H7 (cell line): ENCODE data around the gene PARD3. TPM values are rescaled to one million over a fixed set of nuclear protein-coding genes. Genes with fewer than 3 reads are reported as not detected.
"Not testable (repeated sequence)": the region's sequence is repeated elsewhere in the genome, so short reads cannot be mapped to it uniquely, and the experiment has no call there.

Source experiments
- DNase-seq: peaks from one replicate; pipeline ENCODE4 v3.0.0; 2012
- H3K27me3 ChIP-seq: 2 replicates; pipeline ENCODE4 v1.6.0; 2011; ENCODE audit warnings: mild to moderate bottlenecking, low read length; ENCODE audit not compliant: control insufficient read depth, insufficient read depth
- H3K36me3 ChIP-seq: replicated peaks from 2 replicates; pipeline ENCODE4 v1.5.1; 2011; ENCODE audit warnings: low read length; ENCODE audit not compliant: control insufficient read depth, insufficient read depth
- H3K4me3 ChIP-seq: 2 replicates; pipeline ENCODE4 v1.5.1; 2011; ENCODE audit warnings: low read depth, mild to moderate bottlenecking, control low read depth, low read length, moderate library complexity; ENCODE audit not compliant: insufficient read depth
- total RNA-seq: library from RNA; depleted of rRNA; stranded (reverse); fragments of >200 nt; shearing (Covaris generic); gene quantifications from 2 replicates; pipeline ENCODE4 v1.2.3, GENCODE V29; 2014

The PARD3 gene
- total RNA-seq, 1 experiment from 2014 or later = 51.1 TPM

- DNase-seq = no peak
- no peak overlapping the region for H3K4me3 ChIP-seq
- H3K27me3 ChIP-seq = no peaks in the 10 kb centered on the region
- H3K36me3 ChIP-seq = no peaks in the 10 kb centered on the region
Measured at GRCh38 chr10:34374356-34375045, 440.6 kb downstream of the PARD3 start.

- Histone ChIP-seq H3K36me3 (no peaks in the 10 kb centered on the region), H3K27me3 (no peaks in the 10 kb centered on the region), H3K4me3 (no peak overlapping the region)
- DNase-seq = no peak
Measured at GRCh38 chr10:34373211-34373610, 441.9 kb downstream of the PARD3 start.

- no peaks in the 10 kb centered on the region for H3K27me3 ChIP-seq
- no peak overlapping the region for H3K4me3 ChIP-seq
- H3K36me3 ChIP-seq = no peaks in the 10 kb centered on the region
- DNase-seq = no peak
Measured at GRCh38 chr10:34372509-34372908, 442.6 kb downstream of the PARD3 start.

DNA sequence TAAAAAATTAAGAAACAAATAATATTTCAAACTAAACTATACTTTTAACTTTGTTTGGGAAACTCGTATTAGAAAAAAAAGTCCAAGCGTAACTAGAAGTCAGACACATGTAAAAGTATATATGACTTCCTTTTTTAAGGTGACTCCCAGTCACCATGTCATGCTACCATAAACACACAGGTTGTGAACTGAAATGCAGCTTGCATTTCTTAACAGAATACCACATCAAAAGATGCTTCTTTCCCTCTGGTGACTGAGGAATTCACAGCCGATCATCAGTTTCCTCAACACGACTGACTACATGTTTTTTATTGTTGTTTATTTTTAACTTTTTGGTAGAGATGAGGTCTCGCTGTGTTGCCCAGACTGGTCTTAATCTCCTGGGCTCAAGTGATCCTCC is 445.0 kb downstream of the PARD3 start:
- DNase-seq = no peak
- Histone ChIP-seq H3K4me3 (no peak overlapping the region), H3K27me3 (no peaks in the 10 kb centered on the region), H3K36me3 (no peaks in the 10 kb centered on the region)

GRCh38 chr10:34369120-34369519 is 446.0 kb downstream of the PARD3 start:
- H3K36me3 ChIP-seq = no peaks in the 10 kb centered on the region
- no peak for DNase-seq
- H3K27me3 ChIP-seq = no peaks in the 10 kb centered on the region
- no peak overlapping the region for H3K4me3 ChIP-seq

DNA sequence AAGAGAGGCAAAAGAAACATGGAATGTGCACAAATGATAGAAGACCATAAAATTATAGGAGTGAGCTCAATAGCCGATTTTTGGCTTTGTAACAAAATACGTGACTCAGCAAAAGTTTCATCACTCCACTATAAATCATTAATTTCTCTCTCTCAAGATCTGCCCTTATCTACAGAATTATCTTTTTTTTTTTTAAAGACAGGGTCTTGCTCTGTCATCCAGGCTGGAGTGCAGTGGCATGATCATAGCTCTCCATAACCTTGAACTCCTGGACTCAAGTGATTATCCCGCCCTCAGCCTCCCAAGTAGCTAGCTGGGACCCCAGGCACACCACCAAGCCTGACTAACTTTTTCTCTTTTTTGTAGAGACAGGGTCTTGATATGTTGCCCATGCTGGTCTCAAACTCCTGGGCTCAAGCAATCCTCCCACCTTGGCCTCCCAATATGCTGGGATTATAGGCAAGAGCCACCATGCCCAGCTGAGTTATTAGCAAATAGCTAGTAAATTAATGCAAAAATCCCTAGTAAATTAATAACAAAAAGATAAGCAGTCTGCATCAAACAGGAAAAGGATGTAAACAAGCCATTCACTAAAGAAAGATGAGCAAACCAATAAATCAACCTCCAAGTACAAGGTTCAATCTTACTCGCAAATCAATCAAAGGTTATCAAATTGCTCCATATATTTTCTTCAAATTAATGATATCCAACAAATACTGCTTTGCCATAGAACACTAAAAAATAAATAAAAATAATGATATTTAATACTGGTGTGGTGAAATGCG is 450.7 kb downstream of the PARD3 start:
- no peaks in the 10 kb centered on the region for H3K36me3 ChIP-seq
- no peak overlapping the region for H3K4me3 ChIP-seq
- H3K27me3 ChIP-seq = no peaks in the 10 kb centered on the region
- DNase-seq = no peak

DNA sequence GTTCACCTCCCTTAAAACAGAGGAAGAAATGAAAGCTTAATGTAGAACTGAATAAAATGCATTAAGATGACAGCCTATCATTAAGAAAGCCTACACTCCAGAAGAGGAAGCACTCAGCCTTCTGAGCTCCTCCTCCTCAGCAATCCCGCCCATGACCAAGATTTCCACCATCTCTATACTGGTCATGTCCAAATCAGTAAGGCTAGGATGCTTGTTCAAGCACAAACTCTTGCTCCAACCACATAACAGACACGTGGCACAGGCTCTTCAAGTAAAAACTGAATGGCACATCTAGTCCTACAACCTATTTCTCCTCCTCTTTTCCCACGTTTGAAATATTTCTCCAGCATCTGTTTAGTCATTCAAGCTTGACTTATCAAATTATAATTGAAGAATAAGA is 454.1 kb downstream of the PARD3 start:
- no peaks in the 10 kb centered on the region; the same call in 1 of the 2 replicates for H3K36me3 ChIP-seq
- no peaks in the 10 kb centered on the region for H3K27me3 ChIP-seq
- DNase-seq = no peak
- H3K4me3 ChIP-seq = no peak overlapping the region

GRCh38 chr10:34359435-34359813 is 455.7 kb downstream of the PARD3 start:
- Histone ChIP-seq H3K27me3 (no peaks in the 10 kb centered on the region), H3K4me3 (no peak overlapping the region), H3K36me3 (no peaks in the 10 kb centered on the region; the same call in 1 of the 2 replicates)
- DNase-seq = no peak

GRCh38 chr10:34358729-34359434 is 456.2 kb downstream of the PARD3 start:
- H3K27me3 ChIP-seq = no peaks in the 10 kb centered on the region
- no peaks in the 10 kb centered on the region; the same call in 1 of the 2 replicates for H3K36me3 ChIP-seq
- no peak for DNase-seq
- H3K4me3 ChIP-seq = no peak overlapping the region

DNA sequence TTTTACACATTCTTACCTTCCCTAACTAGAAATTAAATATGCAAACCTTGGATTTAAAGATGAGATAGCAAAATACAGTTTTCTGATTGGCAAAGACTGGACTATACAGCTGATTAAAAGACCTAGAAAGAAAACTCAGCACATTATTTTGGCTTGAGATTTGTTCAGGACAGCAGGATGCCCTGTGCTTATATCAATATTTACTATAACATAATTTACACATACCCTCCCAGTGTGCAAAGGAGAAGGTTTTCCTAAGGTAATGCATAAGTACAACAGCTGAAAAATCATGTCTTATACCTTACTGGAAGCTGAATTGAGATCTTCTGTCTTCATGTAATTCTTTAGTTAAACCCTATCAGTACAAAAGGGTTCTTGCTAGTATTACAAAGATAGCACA is 458.6 kb downstream of the PARD3 start:
- H3K4me3 ChIP-seq = no peak overlapping the region
- no peak for DNase-seq
- no peaks in the 10 kb centered on the region for H3K27me3 ChIP-seq
- no peaks in the 10 kb centered on the region; the same call in 1 of the 2 replicates for H3K36me3 ChIP-seq

DNA sequence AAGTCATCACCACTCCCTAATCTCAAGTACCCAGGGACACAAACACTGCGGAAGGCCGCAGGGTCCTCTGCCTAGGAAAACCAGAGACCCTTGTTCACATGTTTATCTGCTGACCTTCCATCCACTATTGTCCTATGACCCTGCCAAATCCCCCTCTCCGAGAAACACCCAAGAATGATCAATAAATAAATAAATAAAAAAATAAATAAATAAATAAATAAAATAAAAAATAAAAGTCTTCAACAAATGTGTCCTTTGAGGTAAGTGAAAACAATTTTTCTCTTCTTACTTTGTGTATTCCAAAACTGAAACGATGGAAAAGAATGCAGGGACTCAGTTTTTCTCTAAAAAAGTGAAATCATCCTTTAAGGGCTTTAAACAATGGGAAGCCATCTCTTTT is 461.6 kb downstream of the PARD3 start:
- not testable (repeated sequence) for H3K4me3 ChIP-seq, H3K36me3 ChIP-seq, H3K27me3 ChIP-seq, DNase-seq

- H3K27me3 ChIP-seq, H3K36me3 ChIP-seq, DNase-seq, H3K4me3 ChIP-seq: not testable (repeated sequence)
Measured at GRCh38 chr10:34352599-34353204, 462.4 kb downstream of the PARD3 start.

DNA sequence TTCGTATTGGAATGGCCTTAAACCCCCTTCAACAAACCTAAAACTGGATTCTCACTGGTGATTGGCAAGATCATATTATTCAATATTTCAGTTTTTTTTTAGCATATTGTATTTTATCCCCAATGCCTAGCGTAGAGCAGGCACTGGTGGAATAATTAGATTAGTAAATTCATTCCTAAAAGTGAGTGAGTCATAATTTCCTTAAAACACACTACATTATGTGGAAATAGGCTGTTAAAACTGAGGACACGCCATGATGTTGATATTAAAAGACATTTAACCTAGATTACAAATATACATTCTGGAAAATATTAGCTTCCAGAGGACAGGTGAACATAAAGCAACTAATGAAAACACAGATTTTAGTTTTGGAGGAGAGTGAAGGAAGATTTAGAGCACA is 463.9 kb downstream of the PARD3 start:
- DNase-seq = no peak
- Histone ChIP-seq H3K36me3 (no peaks in the 10 kb centered on the region), H3K27me3 (no peaks in the 10 kb centered on the region), H3K4me3 (no peak overlapping the region)

DNA sequence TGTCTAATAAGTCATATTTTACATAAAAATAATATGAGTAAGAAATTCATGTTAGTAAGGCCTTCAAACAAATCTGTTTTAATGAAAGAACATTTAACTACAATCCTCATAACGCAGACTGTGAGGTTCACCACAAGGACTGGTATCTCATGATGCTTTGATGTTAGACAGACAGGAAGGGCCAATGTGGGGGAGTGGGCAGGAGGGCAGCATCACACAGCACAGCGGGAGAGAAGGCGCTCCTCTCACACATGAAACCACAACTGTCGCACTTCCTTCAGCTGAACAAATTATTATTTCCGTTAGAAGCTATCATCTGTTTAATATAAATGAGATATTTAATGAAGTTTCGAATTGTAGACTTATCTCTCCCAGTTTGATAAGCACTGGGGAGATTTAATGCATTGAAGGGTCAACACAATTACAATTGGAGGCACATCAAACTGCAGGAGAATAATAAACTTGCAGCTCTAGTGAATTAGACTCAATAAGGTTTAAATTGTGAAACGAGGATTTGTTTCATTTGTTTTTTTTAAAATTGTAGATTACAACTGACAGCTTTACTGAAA is 466.1 kb downstream of the PARD3 start:
- DNase-seq = no peak

More for the DNA sequence above, 466.1 kb downstream of the PARD3 start:
- Histone ChIP-seq H3K27me3 (no peaks in the 10 kb centered on the region), H3K4me3 (no peak overlapping the region), H3K36me3 (no peaks in the 10 kb centered on the region)
